HG02763 (cell line): ENCODE data around the gene DOCK4.
A peak's percentile ranks its signal among the peaks of the same experiment; 100 is the strongest.

ENCODE experiments used
- ATAC-seq: cut with Tn5 transposase; IDR thresholded peaks from one replicate; pipeline ENCODE4 v1.9.1; 2021; ENCODE audit warnings: mild to moderate bottlenecking, moderate library complexity; ENCODE audit not compliant: unreplicated experiment

The DOCK4 gene

GRCh38 chr7:112081778-112082177, 124.4 kb downstream of the DOCK4 start:
- ATAC-seq: no peak

GRCh38 chr7:112080978-112081377, 125.2 kb downstream of the DOCK4 start:
- peak; percentile 27 for ATAC-seq

- peak; percentile 89 for ATAC-seq
These were observed 125.8 kb downstream of the DOCK4 start for GRCh38 chr7:112080441-112080840.

GRCh38 chr7:112079673-112080072, 126.5 kb downstream of the DOCK4 start:
- no peak for ATAC-seq

GRCh38 chr7:112079122-112079521, 127.1 kb downstream of the DOCK4 start:
- no peak for ATAC-seq

GRCh38 chr7:112076324-112076723, 129.9 kb downstream of the DOCK4 start:
- no peak for ATAC-seq

GRCh38 chr7:112074464-112074863, 131.7 kb downstream of the DOCK4 start:
- no peak for ATAC-seq

- ATAC-seq: no peak
These were observed 132.7 kb downstream of the DOCK4 start for GRCh38 chr7:112073530-112073929.

- ATAC-seq: no peak
These were observed 133.5 kb downstream of the DOCK4 start for GRCh38 chr7:112072541-112073245.

GRCh38 chr7:112071856-112072255, 134.3 kb downstream of the DOCK4 start:
- no peak for ATAC-seq

- ATAC-seq: no peak
These were observed 135.4 kb downstream of the DOCK4 start for GRCh38 chr7:112070674-112071256.

GRCh38 chr7:112069879-112070321, 136.3 kb downstream of the DOCK4 start:
- ATAC-seq: no peak

GRCh38 chr7:112068967-112069366, 137.2 kb downstream of the DOCK4 start:
- ATAC-seq: no peak

GRCh38 chr7:112067632-112068540, 138.3 kb downstream of the DOCK4 start:
- ATAC-seq: no peak

- no peak for ATAC-seq
These were observed 139.0 kb downstream of the DOCK4 start for GRCh38 chr7:112067200-112067599.

- no peak for ATAC-seq
These were observed 140.4 kb downstream of the DOCK4 start for GRCh38 chr7:112065758-112066157.

GRCh38 chr7:112064627-112065385, 141.4 kb downstream of the DOCK4 start:
- no peak for ATAC-seq

GRCh38 chr7:112063974-112064373, 142.2 kb downstream of the DOCK4 start:
- no peak for ATAC-seq

- no peak for ATAC-seq
These were observed 145.1 kb downstream of the DOCK4 start for GRCh38 chr7:112061051-112061450.

GRCh38 chr7:112060625-112061024, 145.6 kb downstream of the DOCK4 start:
- ATAC-seq: no peak

- no peak for ATAC-seq
These were observed 146.5 kb downstream of the DOCK4 start for GRCh38 chr7:112059675-112060074.
